DMS153 treated with DMSO at 0.1 percent for 48 hours (cell line): ENCODE measurements around the gene AHDC1.
"Not testable (repeated sequence)": the region's sequence is repeated elsewhere in the genome, so short reads cannot be mapped to it uniquely, and the experiment has no call there.

Experiments
- DNase-seq: peaks from one replicate; lab custom pipeline; 2025; ENCODE audit not compliant: unreplicated experiment; lab: John Stamatoyannopoulos, UW

Gene AHDC1

GRCh38 chr1:27564710-27565649 is 39.0 kb downstream of the AHDC1 start:
- DNase-seq, result no peak

- DNase-seq, result no peak
These were observed 40.1 kb downstream of the AHDC1 start for GRCh38 chr1:27563591-27564471.

- no peak for DNase-seq
These were observed 40.7 kb downstream of the AHDC1 start for GRCh38 chr1:27563341-27563590.

GRCh38 chr1:27562534-27563340 is 41.2 kb downstream of the AHDC1 start:
- no peak for DNase-seq

- no peak for DNase-seq
These were observed 41.9 kb downstream of the AHDC1 start for GRCh38 chr1:27562021-27562420.

GRCh38 chr1:27561124-27561899 is 42.6 kb downstream of the AHDC1 start:
- no peak for DNase-seq

- DNase-seq, result no peak
These were observed 43.4 kb downstream of the AHDC1 start for GRCh38 chr1:27560268-27561123.

GRCh38 chr1:27559466-27560030 is 44.4 kb downstream of the AHDC1 start:
- DNase-seq, result no peak

- no peak for DNase-seq
These were observed 46.2 kb downstream of the AHDC1 start for GRCh38 chr1:27557596-27558340.

- peak; percentile 47 for DNase-seq
These were observed 47.0 kb downstream of the AHDC1 start for GRCh38 chr1:27556781-27557595.

- no peak for DNase-seq
These were observed 47.5 kb downstream of the AHDC1 start for GRCh38 chr1:27556435-27556780.

- peak; percentile 31 for DNase-seq
These were observed 48.1 kb downstream of the AHDC1 start for GRCh38 chr1:27555700-27556424.

GRCh38 chr1:27554759-27555699 is 48.9 kb downstream of the AHDC1 start:
- DNase-seq, result no peak

- DNase-seq, result no peak
These were observed 49.7 kb downstream of the AHDC1 start for GRCh38 chr1:27554293-27554692.

GRCh38 chr1:27553823-27554222 is 50.1 kb downstream of the AHDC1 start:
- DNase-seq, result not testable (repeated sequence)

GRCh38 chr1:27552911-27553420 is 51.0 kb downstream of the AHDC1 start:
- no peak for DNase-seq
